ENCODE data around the gene ADCY1.

ADCY1 gene

DNA sequence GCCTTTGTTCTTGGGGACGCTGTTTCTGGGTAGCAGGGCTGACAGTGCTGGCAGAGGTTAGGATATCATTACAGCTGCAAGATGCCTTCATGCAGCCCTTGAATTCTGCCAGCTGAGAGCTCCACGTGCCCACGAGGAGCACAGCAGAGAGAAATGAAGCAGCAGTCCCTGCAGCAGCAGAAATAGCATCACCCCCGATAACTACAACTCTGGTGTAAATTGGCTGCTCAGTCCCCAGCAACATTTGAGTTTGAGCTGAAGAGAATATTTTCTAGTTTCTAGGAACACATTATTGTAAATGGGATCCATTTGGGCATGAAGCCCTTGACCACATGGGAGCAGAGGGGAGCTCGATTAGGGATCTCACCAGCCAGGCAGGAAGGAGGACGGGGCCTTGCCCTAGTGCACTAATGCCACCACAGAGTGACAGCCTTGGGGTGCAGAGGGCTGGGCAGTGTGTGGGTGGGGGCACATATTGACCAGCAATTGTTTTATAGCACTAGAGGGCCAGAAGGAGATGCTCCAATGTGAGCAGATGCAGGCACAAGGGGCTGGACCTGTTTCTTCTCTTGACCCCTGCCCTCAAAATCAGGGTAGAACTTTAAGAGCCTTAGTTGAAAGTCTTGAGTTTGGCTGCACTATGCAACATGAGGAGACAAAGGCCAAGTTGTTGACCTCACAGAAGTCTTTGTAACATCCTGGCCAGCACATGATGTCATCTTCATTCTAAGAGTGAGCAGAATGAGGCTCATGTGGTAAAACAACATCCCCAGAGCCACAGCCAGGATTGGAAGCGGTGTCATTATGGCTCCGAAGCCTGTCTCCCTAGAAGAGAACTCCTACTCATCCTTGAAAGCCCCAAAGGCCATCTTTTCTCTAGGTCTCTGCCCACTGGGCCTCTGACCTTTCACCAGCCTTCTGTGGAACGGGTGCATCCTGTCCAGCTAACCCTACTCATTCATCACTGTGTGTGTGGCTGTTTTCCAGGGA lies 52.6 kb downstream of the ADCY1 start:
- DNase-seq, result no peak

DNA sequence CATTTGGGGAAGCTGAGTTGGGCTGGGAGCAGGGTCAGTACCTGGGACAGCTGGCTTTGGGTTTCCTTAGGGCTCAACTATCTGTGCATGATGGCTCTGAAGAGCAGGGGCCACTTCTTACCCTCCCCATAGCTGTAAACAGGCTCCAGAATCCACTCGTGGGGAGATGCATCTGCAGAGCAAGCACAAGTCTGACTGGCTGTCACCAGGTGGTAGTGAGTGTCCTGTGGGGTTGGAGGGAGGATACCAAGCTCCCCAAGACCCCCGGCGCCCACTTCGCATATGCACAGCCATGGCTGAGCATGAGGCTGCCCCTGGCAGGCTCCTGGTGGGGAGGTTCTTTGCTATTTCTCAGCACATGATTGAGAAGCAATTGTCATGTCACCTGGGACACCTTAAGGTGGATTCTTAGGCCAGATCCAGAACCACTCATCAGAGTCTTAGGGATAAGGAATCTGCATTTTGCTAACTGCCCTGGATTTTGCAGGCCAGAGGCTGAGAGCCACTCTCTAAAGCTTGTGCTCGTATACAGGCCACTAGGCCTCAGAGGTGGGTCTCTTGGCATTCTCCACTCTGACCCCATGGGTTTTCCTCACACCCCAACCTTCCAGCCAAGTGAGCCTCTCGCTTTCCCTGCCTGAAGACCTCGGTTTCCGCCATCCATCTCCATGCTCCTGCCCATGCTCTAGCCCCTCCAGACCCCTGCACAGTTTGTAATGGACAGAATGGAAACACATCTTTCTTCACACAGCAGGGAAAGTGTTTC lies 53.7 kb downstream of the ADCY1 start:
- DNase-seq, result no peak

DNA sequence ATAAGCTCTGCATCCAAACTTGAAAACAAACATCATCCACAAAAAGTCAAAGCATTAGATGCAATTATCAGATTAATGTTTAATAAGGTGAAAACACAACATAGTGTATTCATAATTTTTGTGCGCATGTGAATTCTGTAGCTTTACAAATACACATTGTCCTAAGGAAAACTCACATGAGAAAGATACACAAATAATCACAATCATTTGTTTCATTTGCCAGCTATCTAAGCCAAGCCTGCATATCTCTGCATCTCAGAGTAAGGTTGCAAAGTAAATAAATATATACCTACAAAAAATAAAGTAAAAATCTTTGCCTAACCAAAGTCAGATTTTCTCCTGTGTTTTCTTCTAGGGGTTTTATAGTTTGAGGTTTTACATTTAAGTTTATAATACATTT lies 57.4 kb downstream of the ADCY1 start:
- no peak for DNase-seq

DNA sequence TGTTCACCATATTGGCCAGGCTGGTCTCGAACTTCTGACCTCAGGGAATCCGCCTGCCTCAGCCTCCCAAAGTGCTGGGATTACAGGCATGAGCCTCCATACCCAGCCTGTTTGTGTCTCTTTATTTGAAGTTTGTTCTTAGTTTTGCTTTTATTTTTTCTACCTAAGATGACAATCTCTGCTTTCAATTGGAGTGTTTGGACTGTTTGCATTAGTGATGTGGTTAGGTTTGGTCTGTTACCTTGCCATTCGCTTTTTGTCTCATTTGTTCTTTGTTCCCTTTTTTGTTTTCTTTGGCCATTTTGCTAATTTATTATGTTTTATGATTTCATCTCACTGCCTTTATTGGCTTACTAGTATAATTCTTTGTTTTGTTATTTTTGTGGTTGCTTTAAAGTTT lies 62.6 kb downstream of the ADCY1 start:
- no peak for DNase-seq

DNA sequence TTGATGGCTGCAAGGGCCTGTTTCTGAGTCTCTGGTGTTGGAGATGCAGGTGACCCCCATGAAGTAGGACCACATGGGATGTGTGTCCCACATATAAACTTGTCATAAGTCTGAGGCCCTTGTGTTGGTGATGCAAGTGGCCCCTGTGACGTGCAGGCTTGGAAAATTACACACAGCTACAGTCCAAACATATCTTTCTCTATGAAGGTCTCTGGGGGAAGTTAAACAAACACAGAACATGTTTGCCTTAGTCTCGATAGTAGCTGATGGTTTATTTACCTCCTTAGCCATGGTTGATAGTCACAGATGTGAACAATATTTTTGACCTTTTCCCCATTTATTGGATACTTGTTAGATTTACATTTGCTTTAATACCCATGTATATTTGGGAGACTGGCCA lies 64.7 kb downstream of the ADCY1 start:
- no peak for DNase-seq

DNA sequence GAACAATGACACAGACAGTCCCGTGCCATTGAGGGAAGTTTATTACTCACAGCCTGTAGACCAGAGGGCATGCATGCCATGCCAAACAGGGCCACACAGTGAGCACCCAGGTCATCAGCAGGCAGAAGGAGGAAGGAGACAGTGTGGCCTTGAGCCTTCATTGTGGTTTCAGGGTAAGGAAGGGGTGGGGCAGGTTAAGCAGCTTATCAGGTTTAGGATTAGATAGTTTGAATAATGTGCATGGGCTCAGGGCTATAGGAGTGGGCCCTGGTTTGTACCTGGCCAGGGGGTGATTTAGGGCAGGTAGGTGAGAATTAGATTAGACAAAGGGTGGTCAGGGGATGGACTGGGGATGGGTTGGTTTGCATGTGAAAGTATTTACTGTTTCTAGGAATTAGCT lies 67.9 kb downstream of the ADCY1 start:
- peak; percentile 87 for DNase-seq

DNA sequence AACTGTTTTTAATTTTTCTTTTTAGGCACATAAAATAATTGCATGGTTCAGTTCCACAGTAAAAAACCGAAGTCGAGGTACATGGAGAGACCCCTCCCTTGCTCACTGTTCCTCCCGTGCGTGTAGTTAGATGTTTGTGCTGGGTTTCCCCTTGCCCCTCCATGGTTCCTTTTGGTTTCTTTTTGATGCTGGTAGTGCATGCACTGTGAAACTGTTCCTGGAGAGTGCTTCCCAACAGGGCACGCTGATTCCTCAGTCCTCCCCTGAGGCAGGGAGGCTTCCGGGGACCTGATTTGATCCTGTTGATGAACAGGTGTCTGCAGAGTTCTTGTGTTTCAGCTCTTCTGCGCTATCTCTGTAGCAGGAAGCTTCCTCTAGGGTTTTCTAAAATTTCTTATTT lies 69.5 kb downstream of the ADCY1 start:
- no peak for DNase-seq

DNA sequence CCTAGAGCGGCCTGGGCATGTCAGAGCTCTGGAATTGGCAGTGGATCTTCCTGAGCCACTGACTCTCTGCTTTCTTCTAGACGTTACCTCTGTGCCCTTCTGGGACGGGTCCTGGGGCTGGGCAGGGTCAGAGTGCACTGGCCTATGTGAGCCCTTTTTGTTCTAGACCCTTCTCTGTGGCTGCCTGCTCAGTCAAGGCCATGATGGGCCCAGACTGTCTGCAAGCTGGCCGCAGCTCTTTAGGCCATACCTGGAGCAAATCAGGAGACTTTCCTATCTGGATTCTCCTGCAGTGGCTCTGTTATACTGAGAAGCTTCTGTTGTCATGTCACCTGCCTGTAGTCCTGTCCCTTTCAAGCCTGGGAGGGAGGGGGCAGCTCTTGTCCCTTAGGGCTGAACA lies 70.1 kb downstream of the ADCY1 start:
- no peak for DNase-seq

DNA sequence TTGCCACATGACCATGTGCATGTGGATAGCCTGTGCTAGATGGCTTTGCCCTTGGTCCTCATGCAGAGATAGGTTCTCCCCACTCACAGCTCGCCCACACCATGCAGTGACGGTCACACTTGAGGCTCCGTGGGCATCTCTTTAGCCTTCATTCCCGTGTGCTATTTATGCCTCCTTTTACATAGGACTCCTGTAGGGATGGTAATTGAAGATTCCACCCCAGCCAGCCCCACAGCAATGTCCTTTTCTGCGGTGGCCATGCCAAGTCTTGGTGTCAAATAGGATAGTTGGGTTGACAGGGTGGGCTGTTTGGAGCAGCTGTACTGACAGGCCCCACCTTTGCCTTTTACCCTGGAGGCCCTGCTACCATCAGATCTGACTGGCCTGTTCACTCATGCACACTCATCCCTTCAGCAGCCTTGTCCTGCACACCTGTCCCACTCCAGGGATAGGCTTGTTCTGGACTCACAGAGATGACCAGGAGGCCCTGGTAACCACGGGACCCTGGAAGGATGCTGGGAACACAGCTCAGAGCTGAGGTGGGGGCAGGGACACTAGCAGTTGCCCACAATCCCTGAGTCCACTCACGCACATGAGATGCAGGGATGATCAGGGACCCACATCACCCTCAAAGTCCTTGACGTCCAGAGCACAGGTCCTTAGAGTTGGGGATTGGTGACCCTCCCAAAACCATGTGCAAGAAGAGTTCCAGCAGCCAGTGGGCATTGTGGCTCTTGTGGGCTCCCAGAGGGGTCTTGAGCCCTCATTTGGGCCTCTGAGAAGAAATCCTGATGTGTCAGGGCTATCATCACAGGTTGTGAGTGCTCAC lies 71.2 kb downstream of the ADCY1 start:
- no peak for DNase-seq

DNA sequence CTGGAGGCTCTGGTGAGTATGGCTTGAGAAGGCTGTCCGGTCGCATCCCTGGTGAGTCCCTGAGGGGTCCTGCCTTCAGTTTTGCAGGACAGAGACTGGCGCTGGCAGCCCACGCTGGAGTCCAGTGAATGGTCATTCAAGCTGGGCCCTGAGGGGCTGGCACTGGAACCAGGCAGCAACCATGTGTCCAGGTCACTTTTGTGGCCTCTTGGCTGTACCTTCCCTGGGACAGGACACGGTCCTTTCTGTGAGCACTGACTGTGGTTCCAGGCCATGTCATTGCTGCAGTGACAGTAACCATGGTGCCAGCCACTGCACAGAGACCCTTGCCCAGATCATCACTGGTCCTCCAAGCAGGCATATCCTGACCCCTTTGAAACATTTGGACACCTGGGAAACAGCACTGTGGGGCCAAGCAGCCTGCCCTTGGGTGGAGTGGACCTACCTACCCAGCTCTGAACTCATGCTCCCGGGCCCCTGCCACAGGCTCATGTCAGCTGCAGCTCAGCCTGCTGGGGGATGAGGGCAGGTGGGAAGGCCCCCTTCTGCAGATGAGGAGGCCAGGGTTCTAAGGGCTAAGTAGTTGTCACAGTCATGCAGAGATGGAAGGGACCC lies 72.1 kb downstream of the ADCY1 start:
- no peak for DNase-seq

DNA sequence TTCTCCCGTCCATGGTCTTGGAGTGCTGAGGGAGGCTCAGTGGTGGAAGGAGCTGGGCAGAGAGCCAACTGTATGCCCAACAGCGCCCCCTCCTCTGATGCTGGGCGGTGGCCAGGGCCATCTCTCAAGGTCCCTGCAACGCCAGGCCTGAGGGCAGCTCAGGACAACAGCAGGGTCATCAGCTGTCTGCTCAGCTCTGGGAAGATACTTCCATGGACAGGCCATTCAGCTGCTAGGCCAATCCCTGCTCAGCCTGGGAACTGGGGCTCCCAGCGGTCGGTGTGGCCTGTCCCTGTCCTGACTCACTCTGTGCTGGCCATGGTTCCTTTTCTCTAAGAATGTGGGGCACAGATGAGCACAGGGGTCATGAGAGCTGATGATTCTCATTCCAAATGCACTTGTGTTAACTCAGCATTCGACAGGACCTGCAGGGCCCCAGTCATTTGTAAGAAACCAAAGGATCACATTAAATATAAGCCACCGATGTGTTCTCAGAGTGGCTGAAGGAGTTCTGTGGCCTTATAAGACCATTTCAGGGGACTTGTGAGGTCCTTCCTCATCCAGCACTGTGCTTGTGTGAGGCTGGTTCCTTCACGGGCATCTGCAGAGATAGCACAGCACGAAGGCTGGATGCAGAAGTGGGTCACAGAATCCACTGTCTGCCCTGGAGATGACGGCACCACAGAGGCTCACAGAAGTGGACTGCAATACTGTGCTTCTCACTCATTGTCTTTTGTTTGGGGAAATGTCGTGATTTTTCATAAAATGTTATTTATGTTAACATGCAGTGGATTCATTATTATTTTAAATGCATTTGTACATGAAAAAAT lies 73.0 kb downstream of the ADCY1 start:
- DNase-seq, result peak; percentile 6

DNA sequence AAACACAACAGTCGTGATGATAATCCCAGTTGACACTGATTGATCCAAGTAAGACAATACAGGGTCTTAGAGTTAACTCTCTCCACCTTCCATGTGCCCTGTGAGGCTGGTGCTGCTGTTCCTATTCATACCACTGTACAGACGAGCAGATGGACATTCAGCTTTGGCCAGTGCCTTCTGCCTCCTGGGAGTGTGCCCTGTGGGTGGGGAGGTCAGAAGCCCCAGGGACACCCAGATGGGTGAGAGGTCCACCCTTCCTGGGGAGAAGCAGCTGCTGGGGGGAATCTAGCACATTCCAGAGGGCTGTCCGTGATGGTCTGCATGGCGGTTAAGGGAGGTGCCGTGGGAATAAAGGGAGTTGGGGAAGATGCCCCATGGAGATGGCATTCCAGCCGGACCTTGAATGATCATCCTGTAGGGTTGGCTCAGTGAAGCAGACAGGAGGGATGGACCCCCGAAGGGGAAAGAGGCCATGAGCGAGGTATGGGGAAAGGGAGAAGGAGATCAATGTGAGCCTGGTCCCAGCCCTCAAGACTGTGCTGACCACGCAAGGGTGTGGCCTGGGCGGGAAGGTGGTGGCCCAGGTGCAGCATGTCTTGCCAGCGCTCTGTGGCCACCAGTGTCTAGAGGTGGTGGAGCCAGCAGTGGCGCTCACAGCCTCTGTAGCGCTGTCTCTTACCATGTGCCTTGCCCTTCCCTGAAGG lies 74.0 kb downstream of the ADCY1 start:
- peak; percentile 59 for DNase-seq

DNA sequence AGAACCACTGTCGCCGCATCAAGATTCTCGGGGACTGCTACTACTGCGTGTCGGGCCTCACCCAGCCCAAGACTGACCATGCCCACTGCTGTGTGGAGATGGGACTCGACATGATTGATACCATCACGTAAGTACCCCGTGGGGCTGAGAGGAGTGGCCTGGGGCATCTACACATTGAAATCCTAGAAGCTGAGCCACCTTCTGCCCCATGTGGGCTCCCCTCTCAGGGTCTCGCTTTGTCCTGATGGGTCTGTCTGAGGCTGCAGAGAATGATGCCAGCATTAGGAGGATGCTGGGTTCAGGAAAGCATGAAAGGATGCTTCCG lies 74.5 kb downstream of the ADCY1 start:
- no peak for DNase-seq

DNA sequence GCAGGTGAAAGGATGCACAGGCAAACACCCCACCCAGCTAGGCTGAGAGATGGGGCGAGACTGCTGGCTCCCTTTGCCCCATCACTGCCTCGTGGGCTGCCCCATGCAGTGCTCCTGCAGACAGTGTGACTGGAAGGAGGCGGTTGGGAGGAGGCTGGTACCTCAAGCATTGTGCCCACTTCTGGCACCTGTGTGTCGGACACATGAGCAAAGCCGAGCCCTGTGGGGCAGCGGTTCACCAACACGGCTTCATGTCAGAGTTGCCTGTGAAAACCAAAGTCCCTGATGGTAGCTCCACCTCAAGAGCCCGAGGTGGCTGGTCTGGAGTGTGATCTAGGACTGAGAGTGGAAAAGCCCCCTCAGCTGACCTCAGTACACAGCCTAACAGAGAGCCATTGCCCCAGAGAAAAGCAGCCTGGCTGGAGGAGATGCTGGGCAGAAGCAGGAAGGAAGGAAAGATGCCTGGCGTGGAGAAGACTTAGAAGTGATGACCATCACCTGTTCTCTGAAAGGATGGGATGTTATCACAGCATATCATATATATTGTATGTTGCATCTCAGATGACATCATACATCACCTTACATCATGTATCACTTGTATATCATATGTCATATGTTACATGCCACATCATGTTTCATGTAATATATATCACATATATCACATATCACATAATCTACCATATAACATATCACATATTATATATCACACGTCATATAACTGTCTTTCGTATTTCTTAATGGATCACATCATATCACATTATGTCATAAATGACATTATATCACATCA lies 75.6 kb downstream of the ADCY1 start:
- DNase-seq, result no peak

DNA sequence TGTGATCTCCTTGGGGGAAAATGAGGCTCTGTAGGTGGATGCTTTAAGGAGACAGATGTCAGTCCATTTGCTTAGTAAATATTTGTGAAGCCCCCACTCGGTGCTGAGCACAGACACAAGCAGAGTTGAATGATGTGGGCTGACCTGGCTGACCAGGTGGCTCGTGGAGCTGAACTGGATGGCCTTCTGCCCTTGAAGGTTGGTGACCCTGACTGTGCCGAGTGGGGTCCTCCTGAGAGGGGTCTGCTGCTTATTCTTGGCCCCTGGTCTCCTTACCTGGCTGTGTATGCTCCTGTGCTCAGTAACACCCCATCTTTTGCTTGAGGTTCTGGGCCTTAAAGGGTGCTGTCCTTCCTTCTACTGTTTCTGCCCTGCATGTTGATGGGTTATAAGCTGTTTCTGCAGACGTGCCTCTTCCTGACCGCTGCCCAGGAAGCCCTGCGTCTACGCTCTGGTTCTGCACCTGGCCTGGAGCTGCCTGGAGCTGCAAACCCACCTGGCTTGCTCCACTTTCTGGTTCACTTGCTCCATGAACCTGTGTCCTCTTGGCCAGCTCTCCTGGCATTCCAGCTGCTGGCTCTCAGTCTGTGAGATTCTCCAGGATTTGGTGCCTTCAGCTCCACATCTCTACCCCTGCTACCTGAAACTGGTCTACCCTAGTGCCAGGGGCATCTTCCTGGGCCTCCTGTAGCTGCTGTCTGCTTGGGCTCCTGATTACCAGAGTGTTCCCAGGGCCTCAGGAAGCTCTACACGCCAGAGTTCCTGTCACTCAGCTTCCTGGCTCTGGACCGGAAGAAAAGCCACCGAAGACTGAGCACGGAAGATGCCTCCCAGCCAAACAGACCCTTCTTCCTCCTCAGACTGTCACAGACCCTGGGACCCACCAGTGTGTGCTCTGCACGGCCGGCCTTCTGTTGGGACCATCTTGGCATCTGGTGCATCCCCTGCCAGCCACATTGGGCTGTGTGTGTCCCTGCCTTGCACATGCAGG lies 76.5 kb downstream of the ADCY1 start:
- DNase-seq, result no peak

DNA sequence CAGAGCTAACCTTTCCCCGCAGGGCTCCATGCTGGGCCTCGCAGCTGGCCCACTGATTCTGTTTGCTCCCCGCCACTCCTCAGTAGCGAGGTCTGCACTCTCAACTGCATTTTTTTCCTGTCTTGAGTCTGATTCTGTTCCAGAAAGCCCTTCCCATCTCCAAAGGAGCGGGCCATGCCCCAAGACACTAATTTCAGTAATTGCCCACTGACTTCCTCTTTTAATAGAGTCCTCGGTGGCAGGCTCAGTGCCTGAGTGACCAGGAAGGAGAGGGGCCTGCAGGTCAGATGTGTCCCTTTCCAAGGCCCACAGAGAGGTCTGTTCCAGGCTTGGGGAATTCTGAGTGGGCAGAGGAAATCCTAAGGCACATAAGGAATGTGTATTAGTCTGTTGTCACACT lies 77.4 kb downstream of the ADCY1 start:
- no peak for DNase-seq

DNA sequence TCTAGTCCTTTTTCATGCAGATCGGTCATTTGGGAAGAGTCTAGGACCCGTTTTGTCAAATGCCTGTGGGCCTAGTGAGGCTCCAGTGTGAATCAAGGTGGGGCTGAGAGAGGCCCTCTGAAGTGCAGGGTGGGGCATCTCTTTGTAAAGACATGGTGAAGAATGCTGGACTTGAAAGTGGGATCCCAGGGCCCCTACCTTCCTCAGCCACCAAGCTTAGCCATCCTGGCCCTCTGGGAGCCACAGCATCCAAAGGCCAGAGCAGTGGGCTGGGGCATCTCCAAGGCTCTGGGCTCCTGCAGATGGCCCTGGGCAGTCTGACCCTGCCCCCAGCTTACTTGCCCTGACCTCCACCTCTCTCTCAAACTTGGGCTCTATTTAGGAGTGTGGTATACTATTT lies 78.5 kb downstream of the ADCY1 start:
- DNase-seq, result no peak

DNA sequence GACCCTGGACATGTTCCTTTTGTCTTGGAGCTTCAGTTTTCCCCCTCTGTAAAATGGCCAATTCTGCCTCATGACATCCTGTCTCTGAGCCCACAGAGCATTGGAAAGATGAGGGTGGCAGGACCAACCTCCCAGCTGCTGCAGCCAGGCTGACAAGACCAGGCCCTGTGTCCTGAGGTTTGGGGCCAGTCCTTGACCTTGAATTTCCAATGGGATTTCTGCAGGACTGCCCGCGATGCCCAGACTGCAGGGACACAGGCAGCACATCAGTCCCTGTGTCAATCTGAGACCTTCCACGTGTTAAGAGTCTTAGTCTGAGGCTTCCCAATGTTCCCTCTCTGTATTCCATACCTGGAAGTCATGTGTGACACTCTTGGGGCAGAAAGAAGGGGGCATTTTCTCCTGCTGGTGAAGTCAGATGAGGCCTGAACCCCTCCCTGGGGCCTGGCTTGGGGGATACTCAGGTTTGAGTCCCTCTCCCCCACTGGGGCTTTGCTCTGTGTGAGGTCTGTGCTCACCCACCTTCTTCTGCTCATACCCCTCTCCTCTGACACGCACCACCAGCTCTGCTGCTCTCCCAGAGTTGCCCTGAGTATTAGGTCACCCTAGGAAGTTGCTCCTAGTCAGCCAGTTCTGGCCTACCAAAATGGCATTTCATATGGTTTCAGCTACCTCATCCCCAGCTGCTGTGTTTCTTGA lies 79.2 kb downstream of the ADCY1 start:
- DNase-seq, result no peak

DNA sequence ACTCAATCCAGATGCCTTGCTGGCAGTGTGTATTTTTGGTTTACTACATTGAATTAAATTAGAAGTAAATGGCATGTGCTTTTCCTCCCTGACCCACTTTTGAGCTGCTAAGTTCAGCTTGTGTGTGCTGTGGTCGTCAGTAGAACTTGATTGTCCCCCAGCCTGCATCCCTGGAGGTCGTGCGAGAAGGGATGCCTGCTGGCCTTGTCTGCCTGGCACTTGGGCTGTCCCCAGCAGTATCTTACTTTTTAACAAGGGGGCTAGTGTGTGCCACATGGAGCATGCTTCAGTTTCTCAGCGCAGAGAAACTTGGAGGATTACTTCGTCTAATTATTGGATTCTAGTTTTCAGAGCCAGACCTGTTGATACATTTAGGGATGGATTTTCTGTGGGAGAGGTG lies 80.2 kb downstream of the ADCY1 start:
- no peak for DNase-seq
